H1 (cell line): Measurements from ENCODE around the gene NRXN3.

Source experiments
- EP300 ChIP-seq, 2 experiments: IDR thresholded peaks; 1 replicate in 1 of 2; 2 replicates in 1 of 2; pipeline ENCODE4 v1.6.1; 2011 to 2012; ENCODE audit warnings: low read depth in 2 of 2, low read length in 2 of 2, mild to moderate bottlenecking in 2 of 2, borderline replicate concordance in 1 of 2, inconsistent platforms in 1 of 2, moderate library complexity in 1 of 2
- HDAC6 ChIP-seq: IDR thresholded peaks from one replicate; pipeline ENCODE4 v1.7.1; 2012; ENCODE audit warnings: low read depth, mild to moderate bottlenecking, inconsistent platforms, low read length, moderate library complexity
- POLR2A ChIP-seq, 2 experiments: IDR thresholded peaks; 1 replicate in 1 of 2; 2 replicates in 1 of 2; pipeline ENCODE4 v1.6.1; 2011; ENCODE audit warnings: low read depth in 2 of 2, low read length in 2 of 2, mild to moderate bottlenecking in 2 of 2; ENCODE audit errors: control extremely low read depth in 1 of 2
- SUZ12 ChIP-seq: fragments of 200-600 bp; sonication (generic); IDR thresholded peaks from 2 replicates; pipeline ENCODE4 v1.6.1; 2012; ENCODE audit warnings: mild to moderate bottlenecking, inconsistent platforms, low read length, moderate library complexity, mixed read lengths
- TF ChIP-seq, protein P1 (sequence below), 3 experiments: IDR thresholded peaks; 1 replicate in 2 of 3; 2 replicates in 1 of 3; pipeline versions ENCODE4 v1.5.1 to v1.6.1; 2011; ENCODE audit warnings: low read length in 3 of 3, mild to moderate bottlenecking in 3 of 3, inconsistent platforms in 2 of 3, low read depth in 1 of 3, moderate library complexity in 1 of 3; ENCODE audit not compliant: insufficient read depth in 1 of 3; ENCODE audit errors: control extremely low read depth in 1 of 3
- TF ChIP-seq, protein P2 (sequence below): IDR thresholded peaks from 2 replicates; pipeline ENCODE4 v1.6.1; 2012; ENCODE audit warnings: inconsistent platforms

DNA sequence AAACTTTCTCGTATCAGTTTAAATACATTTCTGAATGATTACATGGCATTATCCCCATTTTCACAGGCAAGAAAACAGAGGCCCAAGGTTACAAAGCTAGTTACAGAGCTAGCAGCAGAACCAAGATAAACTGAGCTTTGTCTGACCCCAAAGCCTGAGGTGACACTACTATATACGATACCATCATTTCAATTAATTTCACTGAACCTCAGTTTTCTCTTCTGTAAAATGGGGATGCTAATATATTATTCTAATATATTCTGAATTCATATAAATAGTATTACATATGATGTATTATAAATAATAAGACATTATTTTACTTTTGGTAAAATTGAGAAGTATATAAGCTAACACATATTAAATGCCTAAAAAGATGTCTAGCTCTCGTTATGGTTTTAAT is 143.3 kb downstream of the NRXN3 start:
- TF ChIP-seq POLR2A (IDR thresholded peaks at IDR 0.05; ENCODE audit: control extremely low read depth in 1 of 2, low read depth in 2 of 2, low read length in 2 of 2) (no peak), HDAC6 (no peak), SUZ12 (no peak), EP300 (IDR thresholded peaks at IDR 0.05; ENCODE audit: borderline replicate concordance in 1 of 2, low read depth in 2 of 2, low read length in 2 of 2) (no peak)
- TF ChIP-seq, protein P1, sequence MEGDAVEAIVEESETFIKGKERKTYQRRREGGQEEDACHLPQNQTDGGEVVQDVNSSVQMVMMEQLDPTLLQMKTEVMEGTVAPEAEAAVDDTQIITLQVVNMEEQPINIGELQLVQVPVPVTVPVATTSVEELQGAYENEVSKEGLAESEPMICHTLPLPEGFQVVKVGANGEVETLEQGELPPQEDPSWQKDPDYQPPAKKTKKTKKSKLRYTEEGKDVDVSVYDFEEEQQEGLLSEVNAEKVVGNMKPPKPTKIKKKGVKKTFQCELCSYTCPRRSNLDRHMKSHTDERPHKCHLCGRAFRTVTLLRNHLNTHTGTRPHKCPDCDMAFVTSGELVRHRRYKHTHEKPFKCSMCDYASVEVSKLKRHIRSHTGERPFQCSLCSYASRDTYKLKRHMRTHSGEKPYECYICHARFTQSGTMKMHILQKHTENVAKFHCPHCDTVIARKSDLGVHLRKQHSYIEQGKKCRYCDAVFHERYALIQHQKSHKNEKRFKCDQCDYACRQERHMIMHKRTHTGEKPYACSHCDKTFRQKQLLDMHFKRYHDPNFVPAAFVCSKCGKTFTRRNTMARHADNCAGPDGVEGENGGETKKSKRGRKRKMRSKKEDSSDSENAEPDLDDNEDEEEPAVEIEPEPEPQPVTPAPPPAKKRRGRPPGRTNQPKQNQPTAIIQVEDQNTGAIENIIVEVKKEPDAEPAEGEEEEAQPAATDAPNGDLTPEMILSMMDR (IDR thresholded peaks at IDR 0.05; ENCODE audit: control extremely low read depth in 1 of 3, insufficient read depth in 1 of 3, low read depth in 1 of 3, low read length in 3 of 3): no peak
- TF ChIP-seq, protein P2, sequence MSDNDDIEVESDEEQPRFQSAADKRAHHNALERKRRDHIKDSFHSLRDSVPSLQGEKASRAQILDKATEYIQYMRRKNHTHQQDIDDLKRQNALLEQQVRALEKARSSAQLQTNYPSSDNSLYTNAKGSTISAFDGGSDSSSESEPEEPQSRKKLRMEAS: no peak
